Osteoblast (primary cell): ENCODE measurements around the gene ADAM8. TPM values are rescaled to one million over a fixed set of nuclear protein-coding genes. Genes with fewer than 3 reads are reported as not detected.

Experiments
- DNase-seq: peaks from one replicate; pipeline ENCODE4 v3.0.0; 2011; ENCODE audit warnings: low spot score, mixed read lengths; ENCODE audit not compliant: insufficient read length; ENCODE audit errors: missing footprints
- H2AFZ ChIP-seq: 2 replicates; pipeline ENCODE4 v1.6.0; 2011; ENCODE audit warnings: mild to moderate bottlenecking, low read length
- H3K27ac ChIP-seq: 2 replicates; pipeline ENCODE4 v1.5.1; 2011; ENCODE audit warnings: mild to moderate bottlenecking, low read depth, low read length, moderate library complexity
- H3K27me3 ChIP-seq: 2 replicates; pipeline ENCODE4 v1.6.0; 2012; ENCODE audit warnings: mild to moderate bottlenecking, control low read depth, inconsistent platforms, low read length, moderate library complexity; ENCODE audit not compliant: insufficient read depth
- H3K36me3 ChIP-seq: 2 replicates; pipeline ENCODE4 v1.5.1; 2011; ENCODE audit warnings: mild to moderate bottlenecking, low read length, control low read depth, moderate library complexity; ENCODE audit not compliant: insufficient read depth
- H3K4me1 ChIP-seq: 2 replicates; pipeline ENCODE4 v1.5.1; 2011; ENCODE audit warnings: mild to moderate bottlenecking, low read length, control low read depth, moderate library complexity; ENCODE audit not compliant: insufficient read depth
- H3K4me2 ChIP-seq: 2 replicates; pipeline ENCODE4 v1.6.0; 2011; ENCODE audit warnings: mild to moderate bottlenecking, low read length; ENCODE audit not compliant: insufficient read depth
- H3K4me3 ChIP-seq: fragments of 200-600 bp; sonication (generic); 3 replicates; pipeline ENCODE4 v1.5.1; 2012; ENCODE audit warnings: mild to moderate bottlenecking, low read length, inconsistent platforms; ENCODE audit not compliant: insufficient read depth
- H3K79me2 ChIP-seq: 2 replicates; pipeline ENCODE4 v1.6.0; 2012; ENCODE audit warnings: mild to moderate bottlenecking, low read length, control low read depth, inconsistent platforms; ENCODE audit not compliant: insufficient read depth
- H3K9me3 ChIP-seq: 2 replicates; pipeline ENCODE4 v1.5.1; 2011; ENCODE audit warnings: low read depth, low read length, control low read depth
- H4K20me1 ChIP-seq: 2 replicates; pipeline ENCODE4 v1.6.0; 2012; ENCODE audit warnings: mild to moderate bottlenecking, low read length, control low read depth; ENCODE audit not compliant: insufficient read depth
- total RNA-seq: library from RNA; depleted of rRNA; stranded (reverse); fragments of >200 nt; gene quantifications from 2 replicates; pipeline ENCODE4 v1.2.3, GENCODE V29; 2012
- TF ChIP-seq, protein P1 (sequence below): IDR thresholded peaks from 2 replicates; pipeline ENCODE4 v1.5.1; 2011; ENCODE audit warnings: mild to moderate bottlenecking, low read depth, low read length, moderate library complexity; ENCODE audit errors: extremely low read depth

Gene ADAM8
- total RNA-seq, 1 donor = 2.2 TPM

DNA sequence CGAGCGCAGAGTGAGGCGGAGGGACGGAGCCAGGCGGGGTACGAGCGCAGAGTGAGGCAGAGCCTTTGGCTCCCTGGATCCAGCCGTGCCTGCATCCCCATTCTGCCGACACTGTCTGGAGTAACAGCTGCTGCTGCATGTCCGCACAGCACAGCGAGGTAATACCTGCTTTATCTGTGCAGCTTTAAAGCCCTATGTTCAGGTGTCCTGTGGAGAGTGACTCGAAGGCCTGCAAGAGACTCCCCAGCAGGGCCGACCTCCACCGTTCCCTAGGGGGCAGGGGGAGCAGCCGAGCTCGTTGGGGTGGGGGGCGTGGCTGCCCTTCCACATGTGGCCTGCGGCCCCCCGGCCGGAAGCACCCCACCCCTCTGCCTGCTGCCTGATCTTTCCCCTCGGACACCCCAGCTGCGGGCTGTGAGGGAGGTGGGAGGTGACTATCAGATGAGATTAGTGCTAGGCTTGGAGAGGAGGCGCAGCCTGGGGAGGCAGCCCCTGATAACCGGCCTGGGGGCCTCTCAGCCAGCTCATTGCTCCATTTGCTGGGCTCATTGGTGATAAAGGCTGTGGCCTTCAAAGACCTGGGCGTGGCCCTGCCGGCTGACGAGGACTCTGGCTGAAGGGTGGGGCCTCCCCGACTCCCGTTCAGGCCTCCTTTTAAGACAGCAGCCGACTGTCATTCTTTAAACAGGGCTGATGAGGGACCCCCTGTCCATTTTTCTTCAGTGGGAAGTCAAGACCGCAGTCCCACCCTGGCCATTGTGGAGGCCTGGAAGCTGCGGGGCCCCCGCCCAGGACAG lies 31.0 kb downstream of the ADAM8 start:
- Histone ChIP-seq H3K79me2 (no peaks in the 10 kb centered on the region), H3K27me3 (peaks cover 65% of the 10 kb centered on the region), H3K9me3 (no peaks in the 10 kb centered on the region), H3K36me3 (no peaks in the 10 kb centered on the region), H3K27ac (no peak overlapping the region), H4K20me1 (no peaks in the 10 kb centered on the region), H3K4me2 (no peak overlapping the region), H2AFZ (no peak overlapping the region), H3K4me3 (no peak overlapping the region), H3K4me1 (no peaks in the 10 kb centered on the region)
- TF ChIP-seq, protein P1, sequence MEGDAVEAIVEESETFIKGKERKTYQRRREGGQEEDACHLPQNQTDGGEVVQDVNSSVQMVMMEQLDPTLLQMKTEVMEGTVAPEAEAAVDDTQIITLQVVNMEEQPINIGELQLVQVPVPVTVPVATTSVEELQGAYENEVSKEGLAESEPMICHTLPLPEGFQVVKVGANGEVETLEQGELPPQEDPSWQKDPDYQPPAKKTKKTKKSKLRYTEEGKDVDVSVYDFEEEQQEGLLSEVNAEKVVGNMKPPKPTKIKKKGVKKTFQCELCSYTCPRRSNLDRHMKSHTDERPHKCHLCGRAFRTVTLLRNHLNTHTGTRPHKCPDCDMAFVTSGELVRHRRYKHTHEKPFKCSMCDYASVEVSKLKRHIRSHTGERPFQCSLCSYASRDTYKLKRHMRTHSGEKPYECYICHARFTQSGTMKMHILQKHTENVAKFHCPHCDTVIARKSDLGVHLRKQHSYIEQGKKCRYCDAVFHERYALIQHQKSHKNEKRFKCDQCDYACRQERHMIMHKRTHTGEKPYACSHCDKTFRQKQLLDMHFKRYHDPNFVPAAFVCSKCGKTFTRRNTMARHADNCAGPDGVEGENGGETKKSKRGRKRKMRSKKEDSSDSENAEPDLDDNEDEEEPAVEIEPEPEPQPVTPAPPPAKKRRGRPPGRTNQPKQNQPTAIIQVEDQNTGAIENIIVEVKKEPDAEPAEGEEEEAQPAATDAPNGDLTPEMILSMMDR = no peak
- no peak for DNase-seq

DNA sequence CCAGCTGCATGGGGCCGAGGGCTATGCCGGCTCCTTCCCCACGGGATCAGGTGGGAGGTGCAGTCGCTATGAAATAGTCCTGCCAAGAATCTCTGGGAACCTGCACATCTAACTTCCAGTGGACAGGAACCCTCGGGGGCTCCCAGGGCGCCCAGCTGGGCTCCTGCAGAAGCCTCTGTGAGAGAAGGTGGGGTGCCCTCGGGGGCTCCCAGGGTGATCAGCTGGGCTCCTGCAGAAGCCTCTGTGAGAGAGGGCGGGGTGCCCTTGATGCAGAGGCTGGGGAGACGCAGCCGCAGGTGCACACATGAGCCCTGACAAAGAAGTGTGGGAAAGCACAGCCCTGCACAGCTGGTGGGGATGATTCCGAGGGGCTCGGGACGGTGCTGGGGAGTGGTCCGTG lies 33.1 kb downstream of the ADAM8 start:
- no peaks in the 10 kb centered on the region for H4K20me1 ChIP-seq
- no peak overlapping the region for H2AFZ ChIP-seq
- TF ChIP-seq, protein P1 = no peak
- H3K4me2 ChIP-seq = no peak overlapping the region
- H3K4me3 ChIP-seq = no peak overlapping the region
- H3K27me3 ChIP-seq = peaks cover 59% of the 10 kb centered on the region
- no peaks in the 10 kb centered on the region for H3K4me1 ChIP-seq
- no peak overlapping the region for H3K27ac ChIP-seq
- no peaks in the 10 kb centered on the region for H3K36me3 ChIP-seq
- no peak for DNase-seq
- H3K9me3 ChIP-seq = no peaks in the 10 kb centered on the region
- H3K79me2 ChIP-seq = no peaks in the 10 kb centered on the region

DNA sequence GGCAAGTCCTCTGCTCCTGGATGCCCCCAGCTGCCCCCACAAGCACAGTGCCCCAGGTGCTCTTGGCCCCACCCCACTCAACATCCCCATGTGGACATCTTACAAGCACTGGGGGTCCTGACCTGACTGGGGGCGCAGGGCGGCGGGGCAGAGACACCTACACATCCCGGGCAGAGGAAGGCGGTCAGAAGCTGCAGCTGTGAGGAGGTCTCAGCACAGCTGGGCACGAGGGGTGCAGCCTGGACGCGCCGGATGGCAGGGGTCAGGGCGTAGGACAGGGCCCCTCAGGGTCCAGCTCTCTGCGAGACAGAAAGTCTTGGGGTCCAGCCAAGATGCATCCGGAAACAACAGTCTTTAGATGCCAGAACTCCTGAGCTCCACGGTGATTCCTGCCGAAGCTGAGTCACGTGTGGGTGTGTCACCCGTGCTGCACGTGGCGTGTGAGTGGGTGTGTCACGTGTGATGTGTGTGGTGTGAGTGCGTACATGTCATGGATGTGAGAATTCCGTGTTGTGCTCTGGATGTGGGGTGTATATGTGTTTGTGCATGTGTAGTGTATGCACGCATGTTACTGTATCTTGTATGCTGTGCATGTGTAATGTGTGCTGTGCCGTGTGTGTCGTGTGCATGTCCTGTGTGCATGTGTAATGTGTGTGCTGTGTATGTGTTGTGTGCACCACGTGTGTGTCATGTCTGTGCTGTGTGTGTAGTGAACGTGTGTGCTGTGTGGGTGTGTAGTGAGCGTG lies 33.9 kb downstream of the ADAM8 start:
- H3K4me1 ChIP-seq = no peaks in the 10 kb centered on the region

More for the DNA sequence above, 33.9 kb downstream of the ADAM8 start:
- Histone ChIP-seq H3K4me2 (no peak overlapping the region), H3K4me3 (no peak overlapping the region), H3K36me3 (no peaks in the 10 kb centered on the region), H3K9me3 (no peaks in the 10 kb centered on the region), H2AFZ (no peak overlapping the region), H3K27me3 (peaks cover 67% of the 10 kb centered on the region), H3K27ac (no peak overlapping the region), H3K79me2 (no peaks in the 10 kb centered on the region), H4K20me1 (no peaks in the 10 kb centered on the region)
- no peak for DNase-seq
- TF ChIP-seq, protein P1 = no peak
